SK-N-SH (cell line): ENCODE measurements around the gene GRAMD1B. TPM values are rescaled to one million over a fixed set of nuclear protein-coding genes. Genes with fewer than 3 reads are reported as not detected.

ENCODE experiments used
- CTCF ChIA-PET: fragments of 300-600, 350-600 bp; formaldehyde crosslinking; extraction: SDS; loops from one replicate; lab custom pipeline; 2021; lab: Yijun Ruan, JAX
- POLR2A ChIA-PET: fragments of 350-600 bp; sonication (Branson Sonifier 250); formaldehyde crosslinking; extraction: SDS; loops from one replicate; lab custom pipeline; 2020; ENCODE audit warnings: antibody characterized with exemption, inconsistent platforms; lab: Yijun Ruan, JAX
- DNase-seq: peaks from one replicate; pipeline ENCODE4 v3.0.0; 2012
- H2AFZ ChIP-seq: fragments of 200-600 bp; sonication (generic); 2 replicates; pipeline ENCODE4 v1.8.1; 2016; ENCODE audit warnings: antibody characterized with exemption, mild to moderate bottlenecking, low read depth
- H3F3A ChIP-seq: fragments of 200-600 bp; sonication (generic); replicated peaks from 2 replicates; pipeline ENCODE3; 2016; ENCODE audit warnings: antibody characterized with exemption, mild to moderate bottlenecking; ENCODE audit not compliant: insufficient read depth
- H3K27ac ChIP-seq, 2 experiments: fragments of 200-500 bp in 1 of 2; fragments of 200-600 bp in 1 of 2; sonication (Bioruptor generic) in 1 of 2; sonication (generic), shearing (Covaris generic) in 1 of 2; 2 replicates each; pipeline versions ENCODE4 v1.5.1 to v1.6.1; 2014 to 2016; ENCODE audit warnings: low read depth in 2 of 2, inconsistent platforms in 1 of 2, low read length in 1 of 2, mild to moderate bottlenecking in 1 of 2, mixed read lengths in 1 of 2
- H3K27me3 ChIP-seq: fragments of 200-600 bp; sonication (generic), shearing (Covaris generic); 2 replicates; pipeline ENCODE4 v1.6.1; 2016; ENCODE audit warnings: mixed run types; ENCODE audit not compliant: insufficient read depth
- H3K36me3 ChIP-seq, 2 experiments: fragments of 200-500 bp in 1 of 2; fragments of 200-600 bp in 1 of 2; sonication (Bioruptor generic) in 1 of 2; sonication (generic) in 1 of 2; replicated peaks in 1 of 2; 2 replicates each; pipeline versions ENCODE3 to v1.5.1; 2014 to 2016; ENCODE audit warnings: low read length in 1 of 2, mild to moderate bottlenecking in 1 of 2; ENCODE audit not compliant: insufficient read depth in 2 of 2, control insufficient read depth in 1 of 2
- H3K4me1 ChIP-seq, 2 experiments: fragments of 200-500 bp in 1 of 2; fragments of 200-600 bp in 1 of 2; sonication (Bioruptor generic) in 1 of 2; sonication (generic), shearing (Covaris generic) in 1 of 2; 2 replicates each; pipeline versions ENCODE4 v1.5.1 to v1.6.1; 2014 to 2016; ENCODE audit warnings: low read depth in 1 of 2, low read length in 1 of 2, mixed run types in 1 of 2; ENCODE audit not compliant: insufficient read depth in 2 of 2, control insufficient read depth in 1 of 2
- H3K4me2 ChIP-seq: fragments of 200-600 bp; sonication (generic), shearing (Covaris generic); 2 replicates; pipeline ENCODE4 v1.6.1; 2017; ENCODE audit warnings: mixed run types
- H3K4me3 ChIP-seq, 2 experiments: fragments of 200-500 bp in 1 of 2; fragments of 200-600 bp in 1 of 2; sonication (Bioruptor generic) in 1 of 2; sonication (generic), shearing (Covaris generic) in 1 of 2; 2 replicates each; pipeline versions ENCODE4 v1.5.1 to v1.8.1; 2014 to 2016; ENCODE audit warnings: low read depth in 2 of 2, inconsistent platforms in 1 of 2, low read length in 1 of 2, mild to moderate bottlenecking in 1 of 2, mixed read lengths in 1 of 2, moderate library complexity in 1 of 2
- H3K79me2 ChIP-seq: fragments of 200-600 bp; sonication (generic); 2 replicates; pipeline ENCODE4 v1.8.1; 2017; ENCODE audit warnings: mild to moderate bottlenecking; ENCODE audit not compliant: insufficient read depth
- H3K9ac ChIP-seq: fragments of 200-600 bp; sonication (generic); 2 replicates; pipeline ENCODE4 v1.6.1; 2017; ENCODE audit warnings: mixed run types
- H3K9me2 ChIP-seq: fragments of 200-600 bp; sonication (generic); 2 replicates; pipeline ENCODE4 v1.6.1; 2017; ENCODE audit warnings: mixed run types
- H3K9me3 ChIP-seq: fragments of 200-600 bp; sonication (generic); 2 replicates; pipeline ENCODE4 v1.6.1; 2017; ENCODE audit warnings: mixed run types, mild to moderate bottlenecking, moderate library complexity
- H4K20me1 ChIP-seq: fragments of 200-600 bp; sonication (generic); 2 replicates; pipeline ENCODE4 v1.6.1; 2017; ENCODE audit warnings: mild to moderate bottlenecking, mixed run types; ENCODE audit not compliant: insufficient read depth
- CTCF ChIP-seq: fragments of 200-600 bp; sonication (generic); IDR thresholded peaks from 2 replicates; pipeline ENCODE4 v1.6.1; 2017; ENCODE audit warnings: antibody characterized with exemption, mild to moderate bottlenecking, moderate library complexity
- ELF1 ChIP-seq: IDR thresholded peaks from 2 replicates; pipeline ENCODE4 v1.4.0; 2012
- FOSL2 ChIP-seq: IDR thresholded peaks from 2 replicates; pipeline ENCODE4 v1.4.0; 2012; ENCODE audit warnings: low read depth, mild to moderate bottlenecking, moderate library complexity, borderline replicate concordance
- FOXJ3 ChIP-seq: sonication (generic); formaldehyde crosslinking; IDR thresholded peaks from 2 replicates; pipeline ENCODE4 v1.5.1; 2020; ENCODE audit warnings: mild to moderate bottlenecking, missing genetic modification reagents
- GATA2 ChIP-seq: sonication (generic); formaldehyde crosslinking; IDR thresholded peaks from 2 replicates; pipeline ENCODE4 v1.5.0; 2020; ENCODE audit warnings: mild to moderate bottlenecking, missing genetic modification reagents
- JUND ChIP-seq: IDR thresholded peaks from 2 replicates; pipeline ENCODE4 v1.4.0; 2012
- MEF2A ChIP-seq: IDR thresholded peaks from 2 replicates; pipeline ENCODE4 v1.4.0; 2012; ENCODE audit warnings: low read depth, borderline replicate concordance
- NFIC ChIP-seq: IDR thresholded peaks from 2 replicates; pipeline ENCODE4 v1.4.0; 2012; ENCODE audit warnings: borderline replicate concordance
- RAD21 ChIP-seq: IDR thresholded peaks from 2 replicates; pipeline ENCODE4 v1.6.1; 2012; ENCODE audit warnings: mild to moderate bottlenecking, low read length
- RCOR1 ChIP-seq: fragments of 150-350 bp; IDR thresholded peaks from 2 replicates; pipeline ENCODE4 v1.6.1; 2017; ENCODE audit warnings: antibody characterized with exemption, low read length
- REST ChIP-seq: IDR thresholded peaks from 2 replicates; pipeline ENCODE4 v1.6.1; 2012; ENCODE audit warnings: mild to moderate bottlenecking, low read depth, low read length, moderate library complexity
- RFX5 ChIP-seq: IDR thresholded peaks from 2 replicates; pipeline ENCODE4 v1.6.1; 2012; ENCODE audit warnings: mild to moderate bottlenecking, improper control_type of control experiment, low read length
- RXRA ChIP-seq: IDR thresholded peaks from 2 replicates; pipeline ENCODE4 v1.4.0; 2012; ENCODE audit warnings: low read depth, mild to moderate bottlenecking, borderline replicate concordance
- SIN3A ChIP-seq: IDR thresholded peaks from 2 replicates; pipeline ENCODE4 v1.6.1; 2012; ENCODE audit warnings: low read depth, mild to moderate bottlenecking, low read length, moderate library complexity, borderline replicate concordance
- TCF12 ChIP-seq: IDR thresholded peaks from 2 replicates; pipeline ENCODE4 v1.4.0; 2012
- WGBS: methylation state at CpG from one replicate; pipeline ENCODE4 v1.1.6; 2017; ENCODE audit warnings: low lambda C conversion rate; 5-methylcytosine and 5-hydroxymethylcytosine counted together
- polyA plus RNA-seq, 3 experiments: library from polyadenylated mRNA; depleted of rRNA; stranded (reverse); fragments of >200 nt; gene quantifications; 2 replicates each; pipeline ENCODE4 v1.2.3, GENCODE V29; 2012
- TF ChIP-seq, protein P1 (sequence below): fragments of 150-350 bp; IDR thresholded peaks from 2 replicates; pipeline ENCODE4 v1.6.1; 2016; ENCODE audit warnings: mild to moderate bottlenecking, low read depth, low read length

GRAMD1B gene
- polyA plus RNA-seq, 1 of the 3 experiments (the other 2 are of a cell fraction) = 14.5 TPM

- peaks cover 8% of the 10 kb centered on the region; the same call in 1 of the 2 replicates for H3K79me2 ChIP-seq
- no peak overlapping the region for H3K4me2 ChIP-seq
- no peaks in the 10 kb centered on the region for H3K9me3 ChIP-seq
- no peak overlapping the region for H3K9ac ChIP-seq
- peaks cover 0 to 3% of the 10 kb centered on the region in 2 experiments for H3K36me3 ChIP-seq
- H2AFZ ChIP-seq = no peak overlapping the region
- H3K27me3 ChIP-seq = no peaks in the 10 kb centered on the region
- H3K27ac ChIP-seq = no peak overlapping the region
- H4K20me1 ChIP-seq = no peaks in the 10 kb centered on the region
- H3K4me3 ChIP-seq = no peak overlapping the region
- WGBS = 90% methylated on average over 1 of the region's 1 CpG
- H3K4me1 ChIP-seq = peaks cover 0 to 17% of the 10 kb centered on the region in 2 experiments; a peak in 1 of 4 replicates
- no peak for TF ChIP-seq REST
- TF ChIP-seq RFX5 = no peak
- H3K9me2 ChIP-seq = no peaks in the 10 kb centered on the region
- no peaks in the 10 kb centered on the region for H3F3A ChIP-seq
- POLR2A ChIA-PET = no interaction called here
- no peak for DNase-seq
- CTCF ChIA-PET = interaction anchor here (1.5 to 3.3 kb wide), 3 partner anchors 17 to 49 kb away, joined by 5 to 19 read pairs (median 19); no protein-coding TSS in a partner anchor
Observed at GRCh38 chr11:123527947-123528346, 97.9 kb downstream of the GRAMD1B start.

- H3K9me2 ChIP-seq = no peaks in the 10 kb centered on the region
- H3K9ac ChIP-seq = no peak overlapping the region
- H3K9me3 ChIP-seq = no peaks in the 10 kb centered on the region
- ChIA-PET CTCF (interaction anchor here (1.0 to 1.6 kb wide), 4 partner anchors 10 to 46 kb away, joined by 3 to 4 read pairs (median 4); no protein-coding TSS in a partner anchor), POLR2A (no interaction called here)
- no peak overlapping the region for H3K4me2 ChIP-seq
- H3K4me3 ChIP-seq = no peak overlapping the region
- peaks cover 0 to 3% of the 10 kb centered on the region in 2 experiments for H3K36me3 ChIP-seq
- no peaks in the 10 kb centered on the region for H3K27me3 ChIP-seq
- peaks cover 10% of the 10 kb centered on the region; the same call in 1 of the 2 replicates for H3K79me2 ChIP-seq
- no peak overlapping the region for H2AFZ ChIP-seq
- H4K20me1 ChIP-seq = no peaks in the 10 kb centered on the region
- DNase-seq = no peak
- no peak overlapping the region for H3K27ac ChIP-seq
- no peak for TF ChIP-seq ELF1
- no peak for TF ChIP-seq RAD21
- TF ChIP-seq GATA2 (CRISPR knock-in tag) = no peak
- H3F3A ChIP-seq = no peaks in the 10 kb centered on the region
- WGBS = 93% methylated on average over 7 of the region's 7 CpGs
- H3K4me1 ChIP-seq = no peaks in the 10 kb centered on the region; a peak in 1 of 4 replicates
Observed at GRCh38 chr11:123531325-123531724, 101.3 kb downstream of the GRAMD1B start.

GRCh38 chr11:123532131-123532530 is 102.1 kb downstream of the GRAMD1B start:
- Histone ChIP-seq H3K4me1 (no peaks in the 10 kb centered on the region; a peak in 1 of 4 replicates), H3K27me3 (no peaks in the 10 kb centered on the region), H3K36me3 (peaks cover 0 to 3% of the 10 kb centered on the region in 2 experiments), H3K9me3 (no peaks in the 10 kb centered on the region), H4K20me1 (no peaks in the 10 kb centered on the region), H3K9ac (no peak overlapping the region), H2AFZ (no peak overlapping the region), H3K27ac (no peak overlapping the region), H3K79me2 (peaks cover 10% of the 10 kb centered on the region; the same call in 1 of the 2 replicates), H3K4me3 (no peak overlapping the region), H3K4me2 (no peak overlapping the region), H3F3A (no peaks in the 10 kb centered on the region), H3K9me2 (no peaks in the 10 kb centered on the region)
- DNase-seq = no peak
- CTCF ChIA-PET = interaction anchor here (1.5 to 1.6 kb wide), 3 partner anchors 11 to 30 kb away, joined by 4 read pairs; no protein-coding TSS in a partner anchor
- WGBS = 100% methylated on average over 4 of the region's 4 CpGs
- POLR2A ChIA-PET = no interaction called here
- TF ChIP-seq FOSL2 = no peak
- TF ChIP-seq, protein P1, sequence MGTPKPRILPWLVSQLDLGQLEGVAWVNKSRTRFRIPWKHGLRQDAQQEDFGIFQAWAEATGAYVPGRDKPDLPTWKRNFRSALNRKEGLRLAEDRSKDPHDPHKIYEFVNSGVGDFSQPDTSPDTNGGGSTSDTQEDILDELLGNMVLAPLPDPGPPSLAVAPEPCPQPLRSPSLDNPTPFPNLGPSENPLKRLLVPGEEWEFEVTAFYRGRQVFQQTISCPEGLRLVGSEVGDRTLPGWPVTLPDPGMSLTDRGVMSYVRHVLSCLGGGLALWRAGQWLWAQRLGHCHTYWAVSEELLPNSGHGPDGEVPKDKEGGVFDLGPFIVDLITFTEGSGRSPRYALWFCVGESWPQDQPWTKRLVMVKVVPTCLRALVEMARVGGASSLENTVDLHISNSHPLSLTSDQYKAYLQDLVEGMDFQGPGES = no peak
- no peak for TF ChIP-seq RCOR1
- no peak for TF ChIP-seq CTCF
- no peak for TF ChIP-seq RFX5
- no peak for TF ChIP-seq RXRA
- no peak for TF ChIP-seq JUND
- TF ChIP-seq SIN3A = no peak
- TF ChIP-seq FOXJ3 (CRISPR knock-in tag) = no peak
- no peak for TF ChIP-seq NFIC
- TF ChIP-seq TCF12 = no peak
- TF ChIP-seq ELF1 = no peak
- TF ChIP-seq MEF2A = no peak
